Colonic mucosa (tissue), 4 donors: Measurements from ENCODE around the gene SOX3. TPM values are rescaled to one million over a fixed set of nuclear protein-coding genes. Genes with fewer than 3 reads are reported as not detected.

Source experiments
- DNase-seq: peaks from one replicate; pipeline ENCODE4 v3.0.0-alpha.2; 2020
- H3K27ac ChIP-seq: fragments of 200-600 bp; one replicate; pipeline ENCODE4 v1.8.0; 2021
- H3K27me3 ChIP-seq: fragments of 200-600 bp; one replicate; pipeline ENCODE4 v1.8.0; 2021
- H3K36me3 ChIP-seq: fragments of 200-600 bp; one replicate; pipeline ENCODE4 v1.8.0; 2021
- H3K4me1 ChIP-seq: fragments of 200-600 bp; one replicate; pipeline ENCODE4 v1.8.0; 2021; ENCODE audit warnings: mild to moderate bottlenecking
- H3K4me3 ChIP-seq: fragments of 200-600 bp; one replicate; pipeline ENCODE4 v1.8.0; 2021
- H3K9ac ChIP-seq, 2 donors: one replicate each; pipeline ENCODE4 v1.7.0; 2013; ENCODE audit warnings: control low read depth in 2 of 2, low read depth in 2 of 2, low read length in 2 of 2
- H3K9me3 ChIP-seq: fragments of 200-600 bp; one replicate; pipeline ENCODE4 v1.8.0; 2021
- CTCF ChIP-seq: fragments of 200-600 bp; IDR thresholded peaks from one replicate; pipeline ENCODE4 v1.8.0; 2022; ENCODE audit warnings: antibody characterized with exemption, mild to moderate bottlenecking
- intact Hi-C: fragments of 100-400 bp; cut with DNase I; formaldehyde crosslinking; loops from one replicate; pipeline ENCODE4 v1.14.1; 2022
- total RNA-seq, 2 donors: library from RNA; stranded (reverse); fragmentation: NEBNext Ultra II Directional in 1 of 2; extraction: Animal tissue kit (Norgen Biotek cat#: 25700) in 1 of 2; gene quantifications; one replicate each; pipeline ENCODE4 v1.2.1, GENCODE V29; 2021
- donor health status: healthy.
- donor health status: DM: no; HTN: no; CAD: no.
- donor health status: DM: no; HTN: no; CAD: no.

Gene SOX3
- total RNA-seq, 2 donors from 2014 or later: not detected

- intact Hi-C loops: no loop called here
- Histone ChIP-seq H3K27ac (no peak overlapping the region), H3K27me3 (no peaks in the 10 kb centered on the region), H3K9ac (no peak overlapping the region), H3K36me3 (no peaks in the 10 kb centered on the region), H3K9me3 (no peaks in the 10 kb centered on the region), H3K4me1 (no peaks in the 10 kb centered on the region), H3K4me3 (no peak overlapping the region)
- DNase-seq: no peak
- no peak for TF ChIP-seq CTCF
Observed at GRCh38 chrX:140495739-140496138, 9.1 kb downstream of the SOX3 start.

GRCh38 chrX:140492066-140492994, 12.5 kb downstream of the SOX3 start:
- intact Hi-C loops: no loop called here
- TF ChIP-seq CTCF: no peak
- DNase-seq: no peak
- Histone ChIP-seq H3K4me1 (no peaks in the 10 kb centered on the region), H3K9ac (no peak overlapping the region), H3K36me3 (no peaks in the 10 kb centered on the region), H3K9me3 (no peaks in the 10 kb centered on the region), H3K4me3 (no peak overlapping the region), H3K27me3 (no peaks in the 10 kb centered on the region), H3K27ac (no peak overlapping the region)

GRCh38 chrX:140480765-140481164, 24.1 kb downstream of the SOX3 start:
- no peak for DNase-seq
- H3K27ac ChIP-seq: no peak overlapping the region
- no peak overlapping the region for H3K9ac ChIP-seq
- H3K4me1 ChIP-seq: no peaks in the 10 kb centered on the region
- intact Hi-C loops: no loop called here
- no peaks in the 10 kb centered on the region for H3K36me3 ChIP-seq
- no peak for TF ChIP-seq CTCF
- no peaks in the 10 kb centered on the region for H3K9me3 ChIP-seq
- H3K27me3 ChIP-seq: peaks cover 6% of the 10 kb centered on the region
- H3K4me3 ChIP-seq: no peak overlapping the region

GRCh38 chrX:140477987-140478386, 26.9 kb downstream of the SOX3 start:
- Histone ChIP-seq H3K4me1 (no peaks in the 10 kb centered on the region), H3K4me3 (no peak overlapping the region), H3K27me3 (peaks cover 6% of the 10 kb centered on the region), H3K9ac (no peak overlapping the region), H3K27ac (no peak overlapping the region), H3K36me3 (no peaks in the 10 kb centered on the region), H3K9me3 (no peaks in the 10 kb centered on the region)
- TF ChIP-seq CTCF: no peak
- DNase-seq: no peak
- intact Hi-C loops: no loop called here

- no peak overlapping the region for H3K9ac ChIP-seq
- intact Hi-C loops: no loop called here
- no peak for DNase-seq
- H3K4me3 ChIP-seq: no peak overlapping the region
- H3K36me3 ChIP-seq: no peaks in the 10 kb centered on the region
- no peak for TF ChIP-seq CTCF
- no peaks in the 10 kb centered on the region for H3K4me1 ChIP-seq
- H3K9me3 ChIP-seq: no peaks in the 10 kb centered on the region
- peaks cover 6% of the 10 kb centered on the region for H3K27me3 ChIP-seq
- H3K27ac ChIP-seq: no peak overlapping the region
Observed at GRCh38 chrX:140475025-140475424, 29.8 kb downstream of the SOX3 start.
